ENCODE measurements around the gene PIP5K1B.

GRCh38 chr9:69023650-69024049 is 318.6 kb downstream of the PIP5K1B start:
- TF ChIP-seq CSDC2 (CRISPR knock-in tag; IDR thresholded peaks at IDR 0.05) (no peak), PATZ1 (CRISPR knock-in tag; IDR thresholded peaks at IDR 0.05; ENCODE audit: borderline replicate concordance) (no peak), POU6F1 (CRISPR knock-in tag; IDR thresholded peaks at IDR 0.05; ENCODE audit: borderline replicate concordance, low read depth) (no peak), BACH2 (CRISPR knock-in tag; IDR thresholded peaks at IDR 0.05; ENCODE audit: borderline replicate concordance) (no peak)

Measured in SK-N-SH treated with all-trans-retinoic acid at 6 μM for 48 hours (cell line).